Vagina (tissue), 2 donors: ENCODE data around the gene TMEM273. TPM values are rescaled to one million over a fixed set of nuclear protein-coding genes. Genes with fewer than 3 reads are reported as not detected.

ENCODE experiments used
- DNase-seq, 2 donors: peaks; one replicate each; pipeline ENCODE4 v3.0.0-alpha.2; 2017; ENCODE audit errors: extremely low spot score in 2 of 2
- H3K27ac ChIP-seq: fragments of 200-600 bp; sonication (generic); one replicate; pipeline ENCODE4 v1.5.1; 2019
- H3K27me3 ChIP-seq: fragments of 200-600 bp; sonication (generic); one replicate; pipeline ENCODE4 v1.5.1; 2019
- H3K36me3 ChIP-seq, 2 donors: fragments of 200-600 bp; sonication (generic); one replicate each; pipeline ENCODE4 v1.5.1; 2017 to 2019
- H3K4me1 ChIP-seq: fragments of 200-600 bp; sonication (generic); one replicate; pipeline ENCODE4 v1.5.1; 2019
- H3K4me3 ChIP-seq, 2 donors: fragments of 200-600 bp; sonication (generic); 1 replicate in 1 of 2; 2 replicates in 1 of 2; pipeline ENCODE4 v1.5.1; 2016 to 2019
- H3K9me3 ChIP-seq: fragments of 200-600 bp; sonication (generic); one replicate; pipeline ENCODE4 v1.5.1; 2019
- POLR2A ChIP-seq, 2 donors: fragments of 450-650 bp; IDR thresholded peaks; one replicate each; pipeline ENCODE4 v1.6.1; 2017; ENCODE audit warnings: antibody characterized with exemption in 2 of 2, mild to moderate bottlenecking in 2 of 2, moderate library complexity in 2 of 2
- POLR2AphosphoS5 ChIP-seq, 2 donors: sonication (generic); formaldehyde crosslinking; IDR thresholded peaks; one replicate each; pipeline ENCODE4 v1.9.0; 2017; ENCODE audit warnings: antibody characterized with exemption in 2 of 2, mild to moderate bottlenecking in 2 of 2, low read depth in 1 of 2; ENCODE audit not compliant: insufficient read depth in 1 of 2
- intact Hi-C: fragments of 100-400 bp; cut with DNase I; formaldehyde crosslinking; loops from one replicate; pipeline ENCODE4 v1.15.1; 2023
- total RNA-seq: library from RNA; depleted of rRNA; stranded (reverse); fragments of >200 nt; gene quantifications from one replicate; pipeline ENCODE4 v1.2.3, GENCODE V29; 2016
- TF ChIP-seq, protein P1 (sequence below), 3 experiments: fragments of 450-650 bp in 2 of 3; fragments of 200-600 bp in 1 of 3; sonication (generic) in 1 of 3; IDR thresholded peaks; one replicate each; pipeline ENCODE4 v1.5.1; 2017 to 2019; ENCODE audit warnings: antibody characterized with exemption in 3 of 3, mild to moderate bottlenecking in 2 of 3, moderate library complexity in 2 of 3

TMEM273 gene
- total RNA-seq, 1 donor from 2014 or later: 17.9 TPM

DNA sequence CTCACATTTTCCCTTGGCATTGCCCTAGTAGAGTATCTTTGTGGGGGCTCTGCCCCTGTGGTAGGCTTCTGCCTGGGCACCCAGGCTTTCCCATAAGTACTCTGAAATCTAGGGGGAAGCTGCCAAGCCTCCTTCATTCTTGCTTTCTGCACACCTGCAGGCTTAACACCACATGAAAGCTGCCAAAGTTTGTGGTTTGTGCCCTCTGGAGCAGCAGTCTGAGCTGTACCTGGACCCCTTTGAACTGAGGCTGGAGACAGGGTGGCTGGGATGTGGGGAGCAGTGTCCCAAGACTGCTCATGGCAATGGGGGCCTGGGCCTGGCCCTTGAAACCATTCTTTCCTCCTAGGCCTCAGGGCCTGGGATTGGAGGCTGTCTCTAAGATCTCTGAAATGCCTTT, 35.0 kb upstream of the TMEM273 start:
- H3K4me3 ChIP-seq: no peak overlapping the region
- intact Hi-C loops: no loop called here
- TF ChIP-seq POLR2A (IDR thresholded peaks at IDR 0.05): no peak

DNA sequence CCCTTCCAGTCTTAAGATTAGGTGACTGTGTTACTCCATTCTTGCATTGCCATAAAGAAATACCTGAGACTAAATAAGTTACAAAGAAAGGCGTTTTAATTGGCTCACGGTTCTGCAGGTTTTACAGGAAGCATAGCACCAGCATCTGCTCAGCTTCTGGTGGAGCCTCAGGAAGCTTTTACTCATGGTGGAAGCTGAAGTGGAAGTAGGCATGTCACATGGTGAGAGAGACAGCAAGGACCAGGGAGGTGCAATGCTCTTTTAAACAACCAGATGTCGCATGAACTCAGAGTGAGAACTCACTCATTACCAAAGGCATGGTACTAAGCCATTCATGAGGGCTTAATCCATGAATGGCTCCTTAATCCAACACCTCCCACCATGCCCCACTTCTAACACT, 34.0 kb upstream of the TMEM273 start:
- H3K27me3 ChIP-seq: no peaks in the 10 kb centered on the region
- TF ChIP-seq POLR2AphosphoS5 (IDR thresholded peaks at IDR 0.05; ENCODE audit: insufficient read depth in 1 of 2, low read depth in 1 of 2): no peak
- TF ChIP-seq POLR2A (IDR thresholded peaks at IDR 0.05): no peak
- TF ChIP-seq, protein P1, sequence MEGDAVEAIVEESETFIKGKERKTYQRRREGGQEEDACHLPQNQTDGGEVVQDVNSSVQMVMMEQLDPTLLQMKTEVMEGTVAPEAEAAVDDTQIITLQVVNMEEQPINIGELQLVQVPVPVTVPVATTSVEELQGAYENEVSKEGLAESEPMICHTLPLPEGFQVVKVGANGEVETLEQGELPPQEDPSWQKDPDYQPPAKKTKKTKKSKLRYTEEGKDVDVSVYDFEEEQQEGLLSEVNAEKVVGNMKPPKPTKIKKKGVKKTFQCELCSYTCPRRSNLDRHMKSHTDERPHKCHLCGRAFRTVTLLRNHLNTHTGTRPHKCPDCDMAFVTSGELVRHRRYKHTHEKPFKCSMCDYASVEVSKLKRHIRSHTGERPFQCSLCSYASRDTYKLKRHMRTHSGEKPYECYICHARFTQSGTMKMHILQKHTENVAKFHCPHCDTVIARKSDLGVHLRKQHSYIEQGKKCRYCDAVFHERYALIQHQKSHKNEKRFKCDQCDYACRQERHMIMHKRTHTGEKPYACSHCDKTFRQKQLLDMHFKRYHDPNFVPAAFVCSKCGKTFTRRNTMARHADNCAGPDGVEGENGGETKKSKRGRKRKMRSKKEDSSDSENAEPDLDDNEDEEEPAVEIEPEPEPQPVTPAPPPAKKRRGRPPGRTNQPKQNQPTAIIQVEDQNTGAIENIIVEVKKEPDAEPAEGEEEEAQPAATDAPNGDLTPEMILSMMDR (IDR thresholded peaks at IDR 0.05): no peak
- no peak overlapping the region for H3K27ac ChIP-seq
- H3K36me3 ChIP-seq: no peaks in the 10 kb centered on the region
- H3K4me3 ChIP-seq: no peak overlapping the region
- no peaks in the 10 kb centered on the region for H3K9me3 ChIP-seq
- no peaks in the 10 kb centered on the region for H3K4me1 ChIP-seq
- no peak for DNase-seq
- intact Hi-C loops: no loop called here

More for the DNA sequence above, 35.0 kb upstream of the TMEM273 start:
- DNase-seq: no peak
- Histone ChIP-seq H3K27ac (no peak overlapping the region), H3K27me3 (no peaks in the 10 kb centered on the region), H3K4me1 (no peaks in the 10 kb centered on the region), H3K9me3 (no peaks in the 10 kb centered on the region), H3K36me3 (no peaks in the 10 kb centered on the region)

DNA sequence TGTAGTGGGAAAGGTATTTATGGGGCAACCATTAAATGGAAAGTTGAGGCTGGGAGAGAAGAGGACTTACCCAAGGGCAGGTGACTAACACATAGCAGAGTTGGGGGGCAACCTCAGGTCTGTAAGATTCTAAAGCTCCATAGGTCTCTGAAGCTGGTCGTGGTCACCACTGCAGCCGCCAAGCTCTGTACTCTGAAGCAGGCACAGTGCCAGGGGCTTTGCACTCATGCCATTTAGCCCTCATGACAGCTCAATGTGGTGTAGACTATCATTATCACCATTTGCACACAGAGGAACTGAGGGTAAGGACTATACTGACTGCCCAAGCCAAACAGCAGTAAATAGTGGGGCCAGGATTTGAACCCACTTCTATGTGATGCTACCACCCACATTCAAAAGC, 32.5 kb upstream of the TMEM273 start:
- Histone ChIP-seq H3K4me1 (no peaks in the 10 kb centered on the region), H3K27me3 (no peaks in the 10 kb centered on the region), H3K4me3 (no peak overlapping the region), H3K9me3 (no peaks in the 10 kb centered on the region), H3K36me3 (no peaks in the 10 kb centered on the region), H3K27ac (no peak overlapping the region)
- TF ChIP-seq POLR2AphosphoS5 (IDR thresholded peaks at IDR 0.05; ENCODE audit: insufficient read depth in 1 of 2, low read depth in 1 of 2) (no peak), POLR2A (IDR thresholded peaks at IDR 0.05) (no peak)
- TF ChIP-seq, protein P1 (IDR thresholded peaks at IDR 0.05): no peak
- DNase-seq: no peak
- intact Hi-C loops: no loop called here

DNA sequence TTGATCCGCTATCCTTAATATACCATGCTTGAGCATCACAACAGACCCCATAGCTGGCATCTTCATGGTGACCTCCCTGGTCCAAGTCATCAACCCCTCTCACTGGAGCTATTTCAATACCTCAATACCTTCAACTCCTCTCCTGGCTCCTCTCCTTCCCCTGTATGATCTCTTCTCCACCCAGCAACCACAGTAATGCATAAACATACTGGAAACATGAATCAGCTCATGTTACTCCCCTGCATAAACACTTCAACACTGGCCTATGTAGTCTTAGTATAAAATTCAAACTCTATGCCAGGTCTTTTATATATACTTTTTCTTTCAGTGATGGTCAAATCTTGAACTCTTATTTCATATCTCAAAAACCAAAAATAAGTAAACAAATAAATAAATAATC, 31.8 kb upstream of the TMEM273 start:
- Histone ChIP-seq H3K27me3 (no peaks in the 10 kb centered on the region), H3K27ac (no peak overlapping the region), H3K36me3 (no peaks in the 10 kb centered on the region), H3K4me3 (no peak overlapping the region), H3K9me3 (no peaks in the 10 kb centered on the region), H3K4me1 (no peaks in the 10 kb centered on the region)
- no peak for DNase-seq
- no peak for TF ChIP-seq POLR2A (IDR thresholded peaks at IDR 0.05)
- TF ChIP-seq, protein P1 (IDR thresholded peaks at IDR 0.05): no peak
- no peak for TF ChIP-seq POLR2AphosphoS5 (IDR thresholded peaks at IDR 0.05; ENCODE audit: insufficient read depth in 1 of 2, low read depth in 1 of 2)
- intact Hi-C loops: no loop called here

DNA sequence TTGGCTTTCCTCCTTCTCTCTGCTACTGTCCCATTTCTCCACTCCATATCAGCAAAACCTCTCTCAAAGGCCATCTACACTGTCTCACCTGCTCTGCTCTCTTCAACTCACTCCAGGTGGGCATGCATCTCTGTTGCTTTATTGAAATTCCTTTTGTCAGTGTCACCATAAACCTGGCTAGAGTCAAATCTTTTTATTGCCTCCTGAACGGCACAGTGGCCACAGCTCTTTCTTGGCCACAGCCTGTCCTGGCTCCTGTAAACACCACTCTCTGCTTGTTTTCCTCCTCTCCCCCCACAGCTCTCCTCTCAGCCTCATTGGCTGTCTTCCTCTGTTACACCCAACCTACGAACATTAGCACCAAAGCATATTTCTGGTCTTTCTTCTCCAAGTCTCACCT, 31.1 kb upstream of the TMEM273 start:
- H3K36me3 ChIP-seq: no peaks in the 10 kb centered on the region
- no peak overlapping the region for H3K27ac ChIP-seq
- H3K4me1 ChIP-seq: no peaks in the 10 kb centered on the region
- no peak overlapping the region for H3K4me3 ChIP-seq
- intact Hi-C loops: loop anchor here (10.0 kb wide), 1 partner anchor 226 kb away; no protein-coding TSS in a partner anchor
- DNase-seq: no peak
- H3K9me3 ChIP-seq: no peaks in the 10 kb centered on the region
- TF ChIP-seq POLR2A (IDR thresholded peaks at IDR 0.05) (no peak), POLR2AphosphoS5 (IDR thresholded peaks at IDR 0.05; ENCODE audit: insufficient read depth in 1 of 2, low read depth in 1 of 2) (no peak)
- TF ChIP-seq, protein P1 (IDR thresholded peaks at IDR 0.05): no peak
- H3K27me3 ChIP-seq: no peaks in the 10 kb centered on the region
